ENCODE results near the gene ATP5MG. TPM values are rescaled to one million over a fixed set of nuclear protein-coding genes. Genes with fewer than 3 reads are reported as not detected.

The ATP5MG gene, protein sequence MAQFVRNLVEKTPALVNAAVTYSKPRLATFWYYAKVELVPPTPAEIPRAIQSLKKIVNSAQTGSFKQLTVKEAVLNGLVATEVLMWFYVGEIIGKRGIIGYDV
- total RNA-seq, result 46.3 and 56.8 TPM in 2 replicates

DNA sequence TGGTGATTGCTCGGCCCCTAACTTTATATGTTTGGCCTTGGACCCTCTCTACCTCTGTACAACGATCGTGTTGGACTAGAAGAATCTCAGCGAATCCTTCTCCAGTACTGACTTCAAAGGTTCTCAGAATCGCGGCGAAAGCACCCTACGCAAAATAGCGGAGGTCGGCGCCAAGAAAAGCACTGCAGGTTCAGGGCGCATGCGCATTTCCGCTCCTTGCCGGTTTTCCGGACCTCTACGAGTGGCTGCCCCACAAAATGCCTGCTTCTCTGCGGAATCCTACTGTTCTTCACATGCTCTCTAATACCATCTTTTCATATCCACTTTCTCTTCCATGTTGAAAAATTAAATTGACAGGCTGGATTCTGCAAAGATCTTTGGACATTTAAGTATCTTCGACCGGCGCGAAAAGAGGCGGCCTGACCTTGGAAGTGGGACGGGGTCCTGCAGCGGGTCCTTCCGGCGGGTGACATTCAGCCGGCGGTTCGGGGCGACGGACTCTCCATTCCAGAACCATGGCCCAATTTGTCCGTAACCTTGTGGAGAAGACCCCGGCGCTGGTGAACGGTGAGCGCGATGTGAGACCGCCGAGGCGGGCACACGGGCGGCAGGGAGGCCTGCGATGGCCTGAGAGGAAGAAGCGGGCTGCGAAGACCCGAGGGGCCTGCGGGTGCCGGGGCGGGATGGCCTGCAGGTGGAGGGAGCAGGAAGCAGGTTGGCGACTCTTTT, at the start of gene ATP5MG:
ATP5MG (plus strand) TSS at position 456 of the 729 bp plus-strand sequence; CDS start at position 516, 60 bp downstream.

DNA sequence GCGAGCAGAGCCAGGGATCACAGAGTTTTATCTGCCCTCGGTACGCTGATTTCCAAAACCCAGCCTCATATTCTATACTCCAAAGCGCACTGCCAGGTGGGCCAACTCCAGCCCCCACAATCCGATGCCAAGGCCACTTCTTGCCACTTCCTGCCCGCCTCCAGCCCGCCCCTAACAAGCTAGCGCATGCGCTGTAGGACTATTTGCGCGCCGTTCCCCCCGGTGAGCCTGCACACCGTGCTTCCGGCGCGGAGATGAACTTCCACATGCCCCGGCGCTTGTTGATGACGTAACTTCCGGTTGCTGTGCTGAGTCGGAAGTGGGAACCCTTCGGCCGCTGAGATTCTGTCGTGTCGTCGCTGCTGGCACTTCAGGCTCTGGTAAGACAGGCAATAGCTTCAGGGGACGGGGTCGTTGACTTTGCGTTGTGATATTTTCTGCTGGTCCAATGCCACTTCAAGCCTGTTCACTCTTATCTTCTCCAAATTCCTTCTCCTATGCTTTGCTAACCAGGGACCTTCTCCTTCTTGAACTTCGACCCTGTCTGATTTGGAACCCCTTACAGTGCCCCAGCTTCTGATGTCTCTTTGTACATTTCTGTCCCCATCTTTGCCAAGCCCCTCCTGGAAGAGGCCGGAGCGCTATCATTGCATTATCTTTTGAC, 42.0 kb upstream of the ATP5MG start, which contains the start of gene UBE4A:
UBE4A (plus strand) TSS at position 306 of the 664 bp plus-strand sequence. CDS start 5,481 bp downstream, outside the sequence.

DNA sequence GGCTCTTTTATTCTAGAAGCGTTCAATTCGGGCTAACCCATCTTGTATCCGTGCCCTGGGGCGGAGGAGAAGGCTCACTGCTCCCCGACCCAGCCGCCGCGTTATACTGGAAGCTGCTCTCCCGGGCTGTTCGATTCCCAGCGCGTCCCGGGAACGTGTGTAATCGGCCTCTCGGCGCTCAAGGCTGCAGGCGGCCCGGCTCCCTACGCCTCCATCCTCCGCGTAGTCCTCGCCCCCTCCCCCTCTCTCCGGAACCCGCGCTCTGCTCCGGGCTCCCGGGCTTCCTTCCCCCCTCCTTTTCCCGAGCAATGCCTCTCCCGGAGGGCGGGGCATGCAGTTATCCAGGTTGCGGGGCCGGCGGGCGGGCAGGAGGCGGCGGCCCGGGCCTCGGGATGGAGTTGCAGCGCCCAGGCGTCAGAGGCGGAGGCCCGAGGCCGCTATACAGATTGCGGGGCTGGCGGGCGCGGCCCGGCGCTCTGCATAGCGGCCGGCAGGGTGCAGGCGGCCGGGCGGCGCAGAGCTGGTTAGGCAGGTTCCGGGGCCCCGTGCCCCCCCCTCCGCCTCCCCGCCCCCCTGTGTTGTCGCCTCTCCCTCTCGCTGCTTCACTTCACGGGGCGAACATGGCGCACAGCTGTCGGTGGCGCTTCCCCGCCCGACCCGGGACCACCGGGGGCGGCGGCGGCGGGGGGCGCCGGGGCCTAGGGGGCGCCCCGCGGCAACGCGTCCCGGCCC, 34.7 kb downstream of the ATP5MG start, which contains the start of gene KMT2A:
KMT2A (plus strand) TSS at position 600 of the 732 bp plus-strand sequence; CDS start at position 621, 21 bp downstream.

Other genes with a start within 250 kb of the ATP5MG start
- 0.13 and 0.14 TPM in 2 replicates for gene SCN4B, start 248.8 kb upstream of the ATP5MG start, total RNA-seq
- gene SCN2B, start 225.0 kb upstream of the ATP5MG start, total RNA-seq, result not detected in 2 replicates
- gene JAML, start 176.6 kb upstream of the ATP5MG start, total RNA-seq, result 0.07 TPM in 1 of 2 replicates, not detected in the other
- gene MPZL3, start 149.2 kb upstream of the ATP5MG start, total RNA-seq, result 11.8 and 14.1 TPM in 2 replicates
- gene MPZL2, start 137.3 kb upstream of the ATP5MG start, total RNA-seq, result 112 and 218 TPM in 2 replicates
- not detected in 2 replicates for gene CD3E, start 96.9 kb upstream of the ATP5MG start, total RNA-seq
- not detected in 2 replicates for gene CD3D, start 58.9 kb upstream of the ATP5MG start, total RNA-seq
- not detected in 2 replicates for gene CD3G, start 57.3 kb upstream of the ATP5MG start, total RNA-seq
- 71.0 and 73.4 TPM in 2 replicates for gene UBE4A, start 42.0 kb upstream of the ATP5MG start, total RNA-seq
- gene KMT2A, start 34.9 kb downstream of the ATP5MG start, total RNA-seq, result 59.4 and 67.2 TPM in 2 replicates
- gene TTC36, start 125.9 kb downstream of the ATP5MG start, total RNA-seq, result 0.27 and 0.50 TPM in 2 replicates
- 8.5 and 13.6 TPM in 2 replicates for gene TMEM25, start 129.6 kb downstream of the ATP5MG start, total RNA-seq
- 26.7 and 33.6 TPM in 2 replicates for gene IFT46, start 164.3 kb downstream of the ATP5MG start, total RNA-seq
- gene ARCN1, start 170.8 kb downstream of the ATP5MG start, total RNA-seq, result 211 and 219 TPM in 2 replicates
- gene PHLDB1, start 206.0 kb downstream of the ATP5MG start, total RNA-seq, result 110 and 115 TPM in 2 replicates

Data from thoracic aorta endothelial cell (primary cell).